Sigmoid colon (tissue), 4 donors: ENCODE measurements around the gene LOXHD1.

Experiments
- EP300 ChIP-seq, 4 donors: sonication (generic); formaldehyde crosslinking; IDR thresholded peaks; one replicate each; pipeline ENCODE4 v1.6.1; 2017; ENCODE audit warnings: antibody characterized with exemption in 4 of 4
- TF ChIP-seq, protein P1 (sequence below), 4 experiments: fragments of 450-650 bp in 3 of 4; fragments of 200-600 bp in 1 of 4; IDR thresholded peaks; one replicate each; pipeline ENCODE4 v1.5.1; 2016 to 2019; ENCODE audit warnings: antibody characterized with exemption in 4 of 4, mild to moderate bottlenecking in 3 of 4, moderate library complexity in 2 of 4

DNA sequence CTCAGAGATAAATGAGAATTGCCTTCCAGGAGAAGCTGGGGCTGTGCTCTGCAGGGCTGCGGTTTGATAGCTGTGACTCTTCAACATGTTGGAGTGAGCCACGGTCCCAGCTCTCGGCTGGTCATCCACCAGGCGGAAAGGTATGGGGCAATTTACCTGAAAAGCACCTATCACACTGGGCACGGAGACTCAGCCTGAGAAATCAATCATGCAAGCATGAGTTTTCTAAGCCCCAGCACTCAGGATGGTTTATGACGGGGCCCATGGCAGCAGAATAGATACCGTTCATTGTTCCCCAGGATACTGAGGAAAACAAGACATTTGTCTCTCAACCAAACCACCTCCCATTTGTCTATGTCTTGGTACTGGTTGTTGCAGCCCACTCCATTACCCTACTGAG is 83.9 kb downstream of the LOXHD1 start:
- no peak for TF ChIP-seq EP300 (IDR thresholded peaks at IDR 0.05)
- TF ChIP-seq, protein P1, sequence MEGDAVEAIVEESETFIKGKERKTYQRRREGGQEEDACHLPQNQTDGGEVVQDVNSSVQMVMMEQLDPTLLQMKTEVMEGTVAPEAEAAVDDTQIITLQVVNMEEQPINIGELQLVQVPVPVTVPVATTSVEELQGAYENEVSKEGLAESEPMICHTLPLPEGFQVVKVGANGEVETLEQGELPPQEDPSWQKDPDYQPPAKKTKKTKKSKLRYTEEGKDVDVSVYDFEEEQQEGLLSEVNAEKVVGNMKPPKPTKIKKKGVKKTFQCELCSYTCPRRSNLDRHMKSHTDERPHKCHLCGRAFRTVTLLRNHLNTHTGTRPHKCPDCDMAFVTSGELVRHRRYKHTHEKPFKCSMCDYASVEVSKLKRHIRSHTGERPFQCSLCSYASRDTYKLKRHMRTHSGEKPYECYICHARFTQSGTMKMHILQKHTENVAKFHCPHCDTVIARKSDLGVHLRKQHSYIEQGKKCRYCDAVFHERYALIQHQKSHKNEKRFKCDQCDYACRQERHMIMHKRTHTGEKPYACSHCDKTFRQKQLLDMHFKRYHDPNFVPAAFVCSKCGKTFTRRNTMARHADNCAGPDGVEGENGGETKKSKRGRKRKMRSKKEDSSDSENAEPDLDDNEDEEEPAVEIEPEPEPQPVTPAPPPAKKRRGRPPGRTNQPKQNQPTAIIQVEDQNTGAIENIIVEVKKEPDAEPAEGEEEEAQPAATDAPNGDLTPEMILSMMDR (IDR thresholded peaks at IDR 0.05): no peak
